Ishikawa (cell line): ENCODE data around the gene ZBTB8OS.
A peak's percentile ranks its signal among the peaks of the same experiment; 100 is the strongest.

ENCODE experiments used
- CEBPB ChIP-seq: IDR thresholded peaks from 2 replicates; pipeline ENCODE4 v1.6.1; 2012
- CREB1 ChIP-seq: IDR thresholded peaks from 2 replicates; pipeline ENCODE4 v1.6.1; 2012; ENCODE audit warnings: low read depth
- EGR1 ChIP-seq: IDR thresholded peaks from 2 replicates; pipeline ENCODE4 v1.6.1; 2012
- EP300 ChIP-seq: IDR thresholded peaks from 2 replicates; pipeline ENCODE4 v1.6.1; 2012; ENCODE audit warnings: borderline replicate concordance
- FOXM1 ChIP-seq: IDR thresholded peaks from 2 replicates; pipeline ENCODE4 v1.6.1; 2012; ENCODE audit warnings: low read depth, borderline replicate concordance
- NFIC ChIP-seq: IDR thresholded peaks from 2 replicates; pipeline ENCODE4 v1.6.1; 2012
- RAD21 ChIP-seq: IDR thresholded peaks from 2 replicates; pipeline ENCODE4 v1.6.1; 2012; ENCODE audit warnings: low read depth
- REST ChIP-seq: IDR thresholded peaks from 2 replicates; pipeline ENCODE4 v1.6.1; 2012; ENCODE audit warnings: low read depth, mild to moderate bottlenecking
- TAF1 ChIP-seq: IDR thresholded peaks from 2 replicates; pipeline ENCODE4 v1.6.1; 2012; ENCODE audit warnings: low read depth, mild to moderate bottlenecking
- TCF12 ChIP-seq: IDR thresholded peaks from 2 replicates; pipeline ENCODE4 v1.6.1; 2012; ENCODE audit warnings: low read depth
- TEAD4 ChIP-seq: IDR thresholded peaks from 2 replicates; pipeline ENCODE4 v1.6.1; 2012
- YY1 ChIP-seq: IDR thresholded peaks from 2 replicates; pipeline ENCODE4 v1.6.1; 2012; ENCODE audit warnings: low read depth
- ZBTB7A ChIP-seq: IDR thresholded peaks from 2 replicates; pipeline ENCODE4 v1.6.1; 2012; ENCODE audit warnings: low read depth
- TF ChIP-seq, protein P1 (sequence below): IDR thresholded peaks from 2 replicates; pipeline ENCODE4 v1.6.1; 2012
- TF ChIP-seq, protein P2 (sequence below): IDR thresholded peaks from 2 replicates; pipeline ENCODE4 v1.6.1; 2012

ZBTB8OS gene

DNA sequence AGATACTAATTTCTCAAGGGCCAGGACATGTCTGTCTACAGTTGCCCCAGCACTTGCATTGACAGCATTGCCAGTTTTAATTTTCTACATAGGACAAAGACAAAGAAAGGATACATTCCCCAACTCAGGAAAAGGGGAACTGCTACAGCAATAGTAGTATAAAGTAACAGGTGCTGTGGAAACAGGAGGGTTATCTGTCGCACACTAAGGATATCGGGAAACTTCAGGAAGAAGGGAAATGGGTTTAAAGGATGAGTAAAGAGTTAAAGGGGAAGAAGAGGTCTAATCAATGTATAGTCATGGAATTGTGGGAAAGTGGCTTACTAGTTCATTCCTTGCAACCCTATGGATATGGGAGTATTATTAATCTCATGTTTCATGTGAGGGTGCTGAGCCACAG lies 36.0 kb upstream of the ZBTB8OS start:
- TF ChIP-seq EGR1 (no peak), RAD21 (no peak), CEBPB (no peak), ZBTB7A (no peak)
- TF ChIP-seq, protein P1, sequence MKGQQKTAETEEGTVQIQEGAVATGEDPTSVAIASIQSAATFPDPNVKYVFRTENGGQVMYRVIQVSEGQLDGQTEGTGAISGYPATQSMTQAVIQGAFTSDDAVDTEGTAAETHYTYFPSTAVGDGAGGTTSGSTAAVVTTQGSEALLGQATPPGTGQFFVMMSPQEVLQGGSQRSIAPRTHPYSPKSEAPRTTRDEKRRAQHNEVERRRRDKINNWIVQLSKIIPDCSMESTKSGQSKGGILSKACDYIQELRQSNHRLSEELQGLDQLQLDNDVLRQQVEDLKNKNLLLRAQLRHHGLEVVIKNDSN, result no peak

DNA sequence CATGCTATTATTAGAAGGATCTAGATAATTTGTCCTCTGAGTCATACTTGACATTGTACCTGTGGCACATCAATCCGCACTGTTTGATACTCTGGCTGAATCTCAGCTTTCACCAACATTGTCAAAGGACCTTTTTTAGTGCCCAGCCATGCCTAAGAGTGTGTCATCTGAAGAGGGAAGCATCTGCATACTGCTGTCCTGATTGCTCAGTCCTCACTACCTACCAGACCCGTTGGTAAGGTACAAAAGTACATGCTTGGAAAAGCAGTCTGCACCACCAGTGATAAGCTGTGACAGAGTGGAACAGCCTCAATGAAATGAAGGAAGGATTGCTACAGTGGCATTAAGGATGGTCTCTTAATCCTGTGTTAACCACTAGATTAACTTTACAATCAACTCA lies 35.1 kb upstream of the ZBTB8OS start:
- TF ChIP-seq EP300, result no peak
- TF ChIP-seq, protein P2, sequence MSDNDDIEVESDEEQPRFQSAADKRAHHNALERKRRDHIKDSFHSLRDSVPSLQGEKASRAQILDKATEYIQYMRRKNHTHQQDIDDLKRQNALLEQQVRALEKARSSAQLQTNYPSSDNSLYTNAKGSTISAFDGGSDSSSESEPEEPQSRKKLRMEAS, result no peak
- TF ChIP-seq FOXM1, result no peak
- TF ChIP-seq TAF1, result no peak
- no peak for TF ChIP-seq TCF12
- TF ChIP-seq YY1, result no peak

DNA sequence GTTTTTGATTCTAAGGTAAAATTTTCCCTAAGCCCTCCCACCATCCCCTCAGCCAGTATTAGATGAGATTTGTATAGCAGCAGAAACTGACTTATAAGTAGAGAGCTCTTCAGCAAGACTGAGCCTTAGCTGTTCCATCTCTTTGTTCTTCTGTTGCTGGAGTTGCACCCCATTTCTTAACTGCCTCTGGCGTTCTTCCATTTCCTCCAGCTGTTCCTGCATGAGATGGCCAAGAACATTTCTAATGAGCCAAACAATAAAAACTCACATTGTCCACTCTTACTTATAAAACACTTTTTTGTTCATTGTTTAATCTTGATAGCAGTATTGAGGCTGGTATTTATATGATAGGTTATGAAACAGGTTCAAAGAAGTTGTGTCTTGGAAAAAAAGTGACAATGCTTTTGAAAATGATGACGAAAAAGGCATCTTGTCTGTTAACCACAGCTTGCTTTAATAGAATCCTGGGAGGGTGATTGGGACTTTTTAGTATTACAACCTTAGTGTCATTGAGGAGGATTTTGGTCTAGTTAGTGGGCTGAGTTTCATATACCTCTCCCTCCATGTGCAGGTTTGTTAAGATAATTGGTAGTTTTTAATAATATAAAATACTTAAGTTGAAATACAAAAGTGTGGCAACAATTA lies 33.9 kb upstream of the ZBTB8OS start:
- 0 out of 2 replicates have a peak, but pooled peaks have one; percentile 4 for TF ChIP-seq TCF12
- TF ChIP-seq, protein P2, result no peak

DNA sequence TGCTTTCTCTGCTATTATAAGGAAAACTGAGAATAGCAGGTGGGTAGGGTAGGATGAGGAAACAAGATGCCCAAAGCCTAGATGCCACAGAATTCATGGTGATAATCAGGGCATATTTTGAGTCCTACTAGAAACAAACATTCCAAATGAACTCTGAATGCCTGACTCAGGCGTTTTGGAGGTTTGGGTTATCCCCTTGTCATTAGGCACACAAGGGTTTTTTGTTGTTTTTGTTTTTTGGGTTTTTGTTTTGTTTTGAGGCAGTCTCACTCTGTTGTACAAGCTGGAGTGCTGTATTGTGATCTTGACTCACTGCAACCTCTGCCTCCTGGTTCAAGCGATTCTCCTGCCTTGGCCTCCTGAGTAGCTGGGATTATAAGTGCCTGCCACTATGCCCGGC lies 33.0 kb upstream of the ZBTB8OS start:
- TF ChIP-seq REST (no peak), TAF1 (no peak), EP300 (no peak), YY1 (no peak), CEBPB (no peak), TCF12 (no peak), FOXM1 (no peak), TEAD4 (no peak), EGR1 (no peak), NFIC (no peak), CREB1 (no peak), ZBTB7A (no peak)
- TF ChIP-seq, protein P1, result no peak
- TF ChIP-seq, protein P2, result no peak

DNA sequence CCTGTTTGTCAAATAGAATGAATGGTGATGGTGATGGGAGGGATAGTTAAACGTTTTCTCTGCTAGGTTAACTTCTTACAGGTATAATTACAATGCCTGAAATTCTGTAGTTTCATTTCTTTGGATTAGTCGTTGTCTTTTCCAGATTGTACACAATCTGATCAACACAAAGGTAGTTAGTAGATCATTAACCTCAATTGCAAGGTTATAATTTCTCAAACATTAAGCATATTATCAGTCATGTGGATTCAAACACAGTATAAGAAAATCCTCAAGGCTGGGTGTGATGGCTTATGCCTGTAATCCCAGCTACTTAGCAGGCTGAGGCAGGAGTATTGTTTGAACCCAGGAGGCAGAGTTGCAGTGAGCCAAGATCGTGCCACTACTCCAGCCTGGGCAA lies 31.6 kb upstream of the ZBTB8OS start:
- TF ChIP-seq YY1 (no peak), TCF12 (no peak), ZBTB7A (no peak), RAD21 (no peak), EGR1 (no peak), EP300 (no peak), FOXM1 (no peak)

DNA sequence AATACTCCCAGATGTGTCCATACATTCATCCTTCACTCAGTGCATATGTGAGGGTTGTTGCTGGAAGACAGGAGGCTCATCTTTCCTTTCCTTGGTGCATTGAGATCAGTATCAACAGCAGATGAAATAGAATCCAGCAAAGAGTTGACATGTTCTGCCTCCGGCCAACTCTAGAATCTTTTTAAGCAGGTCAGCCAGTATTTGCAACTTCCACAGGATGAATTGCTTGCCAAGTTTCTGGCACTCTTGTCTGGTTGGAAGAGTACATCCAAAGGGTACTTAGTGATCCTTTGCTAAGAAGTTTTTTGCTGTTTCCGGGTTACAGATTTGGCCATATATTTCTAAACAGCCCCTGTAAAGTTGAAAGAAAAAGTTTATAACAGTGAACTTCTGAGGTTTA lies 31.2 kb upstream of the ZBTB8OS start:
- no peak for TF ChIP-seq RAD21
- TF ChIP-seq CREB1, result no peak
- no peak for TF ChIP-seq REST
- TF ChIP-seq EP300, result no peak
- TF ChIP-seq CEBPB, result no peak
- no peak for TF ChIP-seq YY1
- TF ChIP-seq ZBTB7A, result no peak
- no peak for TF ChIP-seq FOXM1

DNA sequence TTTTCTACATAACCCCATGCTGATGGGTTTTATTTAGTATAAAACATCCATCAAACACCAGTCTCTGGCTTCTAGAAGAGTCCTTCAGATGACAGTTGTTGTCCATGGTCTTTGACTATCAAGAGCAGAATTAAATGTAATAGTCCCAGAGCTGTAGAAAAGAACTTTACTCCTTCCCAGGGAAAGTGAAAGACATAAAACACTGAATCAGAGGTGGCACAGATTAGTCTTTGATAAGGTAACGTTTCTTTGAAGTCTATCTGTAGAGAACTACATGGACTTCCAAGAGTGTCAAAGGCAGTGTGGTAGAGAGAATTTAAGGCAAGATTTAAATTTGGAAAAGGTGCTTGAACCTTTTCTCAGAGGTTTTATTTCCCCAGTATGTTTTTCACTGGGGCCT lies 30.3 kb upstream of the ZBTB8OS start:
- TF ChIP-seq, protein P1, result no peak
